NCI-H128 (cell line): Measurements from ENCODE around the gene RPP40.
"Not testable (repeated sequence)": the region's sequence is repeated elsewhere in the genome, so short reads cannot be mapped to it uniquely, and the experiment has no call there.

Source experiments
- DNase-seq: peaks from one replicate; lab custom pipeline; 2025; ENCODE audit not compliant: unreplicated experiment; lab: John Stamatoyannopoulos, UW

Gene RPP40

GRCh38 chr6:5003604-5004372, at the start of gene RPP40:
Gene RPP40 (minus strand): TSS chr6:5004037. CDS start chr6:5004002, 35 bp downstream.
- DNase-seq, result peak; percentile 73

- DNase-seq, result no peak
Observed at GRCh38 chr6:5053038-5053437, 49.2 kb upstream of the RPP40 start.

GRCh38 chr6:5051394-5051793, 47.6 kb upstream of the RPP40 start:
- DNase-seq, result no peak

GRCh38 chr6:5050009-5050408, 46.2 kb upstream of the RPP40 start:
- DNase-seq, result no peak

GRCh38 chr6:5046430-5046829, 42.6 kb upstream of the RPP40 start:
- no peak for DNase-seq

GRCh38 chr6:5045416-5045815, 41.6 kb upstream of the RPP40 start:
- no peak for DNase-seq

GRCh38 chr6:5044866-5045265, 41.0 kb upstream of the RPP40 start:
- no peak for DNase-seq

- DNase-seq, result no peak
Observed at GRCh38 chr6:5042436-5042835, 38.6 kb upstream of the RPP40 start.

GRCh38 chr6:5041955-5042354, 38.1 kb upstream of the RPP40 start:
- DNase-seq, result no peak

- no peak for DNase-seq
Observed at GRCh38 chr6:5036269-5036668, 32.4 kb upstream of the RPP40 start.

- DNase-seq, result no peak
Observed at GRCh38 chr6:5034736-5035135, 30.9 kb upstream of the RPP40 start.

- DNase-seq, result no peak
Observed at GRCh38 chr6:5034328-5034727, 30.5 kb upstream of the RPP40 start.

- not testable (repeated sequence) for DNase-seq
Observed at GRCh38 chr6:5033214-5033904, 29.5 kb upstream of the RPP40 start.

GRCh38 chr6:5032706-5033105, 28.9 kb upstream of the RPP40 start:
- not testable (repeated sequence) for DNase-seq

- no peak for DNase-seq
Observed at GRCh38 chr6:5031150-5031549, 27.3 kb upstream of the RPP40 start.

GRCh38 chr6:5030596-5031136, 26.8 kb upstream of the RPP40 start:
- peak; percentile 72 for DNase-seq

GRCh38 chr6:5029609-5030008, 25.8 kb upstream of the RPP40 start:
- DNase-seq, result no peak

- DNase-seq, result no peak
Observed at GRCh38 chr6:5028921-5029320, 25.1 kb upstream of the RPP40 start.

GRCh38 chr6:5028301-5028700, 24.5 kb upstream of the RPP40 start:
- no peak for DNase-seq

GRCh38 chr6:5025911-5026819, 22.3 kb upstream of the RPP40 start:
- peak; percentile 66 for DNase-seq

- no peak for DNase-seq
Observed at GRCh38 chr6:5023923-5024322, 20.1 kb upstream of the RPP40 start.
